ENCODE measurements around the gene KMT2C.

DNA sequence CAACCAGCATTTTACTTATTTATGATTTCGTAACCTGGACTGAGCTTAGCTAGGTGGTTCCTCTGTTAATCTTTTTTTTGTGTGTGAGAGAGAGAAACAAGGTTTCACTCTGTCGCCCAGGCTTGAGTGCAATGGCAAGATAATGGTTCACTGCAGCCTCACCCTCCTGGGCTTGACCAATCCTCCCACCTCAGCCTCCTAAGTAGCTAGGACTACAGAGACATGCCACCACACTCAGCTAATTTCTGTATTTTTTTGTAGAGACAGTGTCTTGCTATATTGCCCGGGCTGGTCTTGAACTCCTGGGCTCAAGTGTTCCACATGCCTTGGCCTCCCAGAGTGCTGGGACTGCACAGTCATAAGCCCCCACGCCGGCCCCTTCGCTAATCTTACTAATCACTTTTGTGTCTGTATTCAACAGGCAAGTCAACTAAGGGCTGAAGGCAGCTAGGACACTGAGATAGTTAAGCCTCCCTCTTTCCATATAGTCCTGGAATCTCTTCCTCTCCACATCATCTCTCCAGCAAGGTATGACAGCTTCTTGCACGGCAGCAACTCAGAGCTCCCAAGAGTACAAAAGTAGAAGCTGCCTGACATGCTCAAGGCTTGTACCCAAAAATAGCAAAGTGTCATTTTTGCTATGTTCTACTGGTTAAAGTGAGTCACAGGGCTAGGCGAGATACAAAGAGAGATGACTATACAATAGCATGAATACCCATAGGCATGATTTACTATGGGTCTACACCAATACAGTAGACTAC, 11.3 kb downstream of the KMT2C start:
- no peak for TF ChIP-seq POLR2A (IDR thresholded peaks at IDR 0.05)
- TF ChIP-seq, protein P1, sequence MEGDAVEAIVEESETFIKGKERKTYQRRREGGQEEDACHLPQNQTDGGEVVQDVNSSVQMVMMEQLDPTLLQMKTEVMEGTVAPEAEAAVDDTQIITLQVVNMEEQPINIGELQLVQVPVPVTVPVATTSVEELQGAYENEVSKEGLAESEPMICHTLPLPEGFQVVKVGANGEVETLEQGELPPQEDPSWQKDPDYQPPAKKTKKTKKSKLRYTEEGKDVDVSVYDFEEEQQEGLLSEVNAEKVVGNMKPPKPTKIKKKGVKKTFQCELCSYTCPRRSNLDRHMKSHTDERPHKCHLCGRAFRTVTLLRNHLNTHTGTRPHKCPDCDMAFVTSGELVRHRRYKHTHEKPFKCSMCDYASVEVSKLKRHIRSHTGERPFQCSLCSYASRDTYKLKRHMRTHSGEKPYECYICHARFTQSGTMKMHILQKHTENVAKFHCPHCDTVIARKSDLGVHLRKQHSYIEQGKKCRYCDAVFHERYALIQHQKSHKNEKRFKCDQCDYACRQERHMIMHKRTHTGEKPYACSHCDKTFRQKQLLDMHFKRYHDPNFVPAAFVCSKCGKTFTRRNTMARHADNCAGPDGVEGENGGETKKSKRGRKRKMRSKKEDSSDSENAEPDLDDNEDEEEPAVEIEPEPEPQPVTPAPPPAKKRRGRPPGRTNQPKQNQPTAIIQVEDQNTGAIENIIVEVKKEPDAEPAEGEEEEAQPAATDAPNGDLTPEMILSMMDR (IDR thresholded peaks at IDR 0.05) = no peak

All from Peyer's patch (tissue), 4 donors.